IMR-90 (cell line): ENCODE data around the gene SKAP1.

Experiments
- BHLHE40 ChIP-seq: fragments of 150-350 bp; IDR thresholded peaks from 2 replicates; pipeline ENCODE4 v1.6.1; 2016; ENCODE audit warnings: mild to moderate bottlenecking, low read depth, low read length
- FOS ChIP-seq: fragments of 150-350 bp; IDR thresholded peaks from 2 replicates; pipeline ENCODE4 v1.6.1; 2016; ENCODE audit warnings: low read depth, low read length
- MXI1 ChIP-seq: IDR thresholded peaks from 2 replicates; pipeline ENCODE4 v1.6.1; 2012; ENCODE audit warnings: low read depth, mild to moderate bottlenecking, low read length, moderate library complexity, borderline replicate concordance
- POLR2A ChIP-seq: IDR thresholded peaks from 2 replicates; pipeline ENCODE4 v1.6.1; 2012; ENCODE audit warnings: mild to moderate bottlenecking, low read depth, low read length
- SMC3 ChIP-seq: fragments of 150-350 bp; IDR thresholded peaks from 2 replicates; pipeline ENCODE4 v1.6.1; 2016; ENCODE audit warnings: low read depth, mild to moderate bottlenecking, antibody characterized with exemption, low read length, moderate library complexity
- TF ChIP-seq, protein P1 (sequence below): conservative IDR thresholded peaks from 2 replicates; pipeline ENCODE4 v1.5.1; 2012; ENCODE audit warnings: mild to moderate bottlenecking, low read depth, low read length, improper control_type of control experiment

DNA sequence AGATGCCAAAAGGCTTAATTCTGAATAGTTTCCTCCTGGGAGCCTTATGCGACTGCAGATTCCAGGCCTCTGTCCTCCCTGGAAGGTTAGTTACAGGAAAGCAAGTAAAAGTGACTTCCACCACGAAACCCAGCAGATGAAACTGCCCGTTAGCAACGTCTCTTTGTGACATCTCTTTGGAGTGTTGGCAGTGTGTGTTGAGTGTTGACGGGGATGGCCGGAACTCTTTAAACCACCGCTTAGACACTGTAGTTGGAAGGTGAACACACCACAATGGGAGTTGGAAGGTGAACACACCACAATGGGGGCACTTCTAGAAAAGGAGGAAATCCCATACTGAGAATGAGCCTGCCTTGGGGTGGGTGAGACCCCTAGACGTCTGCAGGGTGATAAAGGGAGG, 858 bp downstream of the SKAP1 start:
- TF ChIP-seq, protein P1, sequence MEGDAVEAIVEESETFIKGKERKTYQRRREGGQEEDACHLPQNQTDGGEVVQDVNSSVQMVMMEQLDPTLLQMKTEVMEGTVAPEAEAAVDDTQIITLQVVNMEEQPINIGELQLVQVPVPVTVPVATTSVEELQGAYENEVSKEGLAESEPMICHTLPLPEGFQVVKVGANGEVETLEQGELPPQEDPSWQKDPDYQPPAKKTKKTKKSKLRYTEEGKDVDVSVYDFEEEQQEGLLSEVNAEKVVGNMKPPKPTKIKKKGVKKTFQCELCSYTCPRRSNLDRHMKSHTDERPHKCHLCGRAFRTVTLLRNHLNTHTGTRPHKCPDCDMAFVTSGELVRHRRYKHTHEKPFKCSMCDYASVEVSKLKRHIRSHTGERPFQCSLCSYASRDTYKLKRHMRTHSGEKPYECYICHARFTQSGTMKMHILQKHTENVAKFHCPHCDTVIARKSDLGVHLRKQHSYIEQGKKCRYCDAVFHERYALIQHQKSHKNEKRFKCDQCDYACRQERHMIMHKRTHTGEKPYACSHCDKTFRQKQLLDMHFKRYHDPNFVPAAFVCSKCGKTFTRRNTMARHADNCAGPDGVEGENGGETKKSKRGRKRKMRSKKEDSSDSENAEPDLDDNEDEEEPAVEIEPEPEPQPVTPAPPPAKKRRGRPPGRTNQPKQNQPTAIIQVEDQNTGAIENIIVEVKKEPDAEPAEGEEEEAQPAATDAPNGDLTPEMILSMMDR = no peak
- no peak for TF ChIP-seq SMC3
- no peak for TF ChIP-seq BHLHE40
- no peak for TF ChIP-seq POLR2A
- TF ChIP-seq MXI1 = no peak
- no peak for TF ChIP-seq FOS
